Mucosa of descending colon (tissue), 3 donors: ENCODE measurements around the gene EIF2AK2. TPM values are rescaled to one million over a fixed set of nuclear protein-coding genes. Genes with fewer than 3 reads are reported as not detected.

ENCODE experiments used
- ATAC-seq: fragments of 200-7000 bp; cut with Tn5 transposase; one replicate; pipeline ENCODE4 v1.9.1; 2020; ENCODE audit warnings: mild to moderate bottlenecking, moderate library complexity
- DNase-seq, 3 donors: peaks; one replicate each; pipeline ENCODE4 v3.0.0-alpha.2; 2020
- H3K36me3 ChIP-seq: fragments of 200-600 bp; one replicate; pipeline ENCODE4 v1.8.0; 2021; ENCODE audit warnings: low read depth, mild to moderate bottlenecking
- H3K4me1 ChIP-seq: fragments of 200-600 bp; one replicate; pipeline ENCODE4 v1.8.0; 2021; ENCODE audit warnings: low read depth, mild to moderate bottlenecking
- H3K4me3 ChIP-seq: fragments of 200-600 bp; one replicate; pipeline ENCODE4 v1.8.0; 2021; ENCODE audit warnings: mild to moderate bottlenecking
- H3K9me3 ChIP-seq: fragments of 200-600 bp; one replicate; pipeline ENCODE4 v1.8.0; 2021; ENCODE audit warnings: mild to moderate bottlenecking
- intact Hi-C, 2 donors: fragments of 100-400 bp; cut with DNase I in 1 of 2; cut with micrococcal nuclease in 1 of 2; formaldehyde crosslinking; loops; one replicate each; pipeline versions ENCODE4 v1.11.0 to v1.11.1; 2022; cut with DNase I, micrococcal nuclease
- total RNA-seq, 3 donors: library from RNA; stranded (reverse); fragmentation: NEBNext Ultra II Directional in 2 of 3; extraction: Animal tissue kit (Norgen Biotek cat#: 25700) in 2 of 3; gene quantifications; one replicate each; pipeline versions ENCODE4 v1.2.1 to v1.2.4, GENCODE V29; 2021 to 2023
- TF ChIP-seq, protein P1 (sequence below): fragments of 200-600 bp; IDR thresholded peaks from one replicate; pipeline ENCODE4 v1.8.0; 2022; ENCODE audit warnings: antibody characterized with exemption, mild to moderate bottlenecking
- donor health status: DM: no; HTN: no; CAD: no; lungs with moderate emphysema.
- donor health status: DM: no; HTN: no; CAD: no.
- donor health status: DM: no; HTN: yes; CAD: no.

EIF2AK2 gene
- total RNA-seq, 3 donors from 2014 or later, result 27.5 to 48.8 (median 33.2) TPM

DNA sequence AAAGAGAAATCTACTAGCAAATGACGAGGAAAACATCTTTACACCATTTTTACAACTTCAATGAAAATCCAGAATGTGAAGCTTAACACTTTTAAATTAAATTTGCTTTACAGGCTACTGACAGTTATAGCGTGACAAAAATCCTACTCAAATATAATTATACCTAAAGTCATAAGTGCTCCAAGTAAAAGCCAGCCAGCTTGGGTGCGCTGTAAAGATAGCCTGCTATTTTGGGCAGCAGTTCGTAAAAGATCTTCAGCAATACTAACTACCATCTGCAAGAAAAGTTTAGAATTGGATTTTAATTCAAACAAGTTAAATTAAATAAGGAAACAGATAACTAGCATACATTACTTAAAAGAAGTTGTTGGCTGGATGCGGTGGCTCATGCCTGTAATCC is 95.0 kb downstream of the EIF2AK2 start:
- H3K4me1 ChIP-seq, result no peaks in the 10 kb centered on the region
- TF ChIP-seq, protein P1, sequence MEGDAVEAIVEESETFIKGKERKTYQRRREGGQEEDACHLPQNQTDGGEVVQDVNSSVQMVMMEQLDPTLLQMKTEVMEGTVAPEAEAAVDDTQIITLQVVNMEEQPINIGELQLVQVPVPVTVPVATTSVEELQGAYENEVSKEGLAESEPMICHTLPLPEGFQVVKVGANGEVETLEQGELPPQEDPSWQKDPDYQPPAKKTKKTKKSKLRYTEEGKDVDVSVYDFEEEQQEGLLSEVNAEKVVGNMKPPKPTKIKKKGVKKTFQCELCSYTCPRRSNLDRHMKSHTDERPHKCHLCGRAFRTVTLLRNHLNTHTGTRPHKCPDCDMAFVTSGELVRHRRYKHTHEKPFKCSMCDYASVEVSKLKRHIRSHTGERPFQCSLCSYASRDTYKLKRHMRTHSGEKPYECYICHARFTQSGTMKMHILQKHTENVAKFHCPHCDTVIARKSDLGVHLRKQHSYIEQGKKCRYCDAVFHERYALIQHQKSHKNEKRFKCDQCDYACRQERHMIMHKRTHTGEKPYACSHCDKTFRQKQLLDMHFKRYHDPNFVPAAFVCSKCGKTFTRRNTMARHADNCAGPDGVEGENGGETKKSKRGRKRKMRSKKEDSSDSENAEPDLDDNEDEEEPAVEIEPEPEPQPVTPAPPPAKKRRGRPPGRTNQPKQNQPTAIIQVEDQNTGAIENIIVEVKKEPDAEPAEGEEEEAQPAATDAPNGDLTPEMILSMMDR, result no peak
- peaks cover 7% of the 10 kb centered on the region for H3K36me3 ChIP-seq
- no peaks in the 10 kb centered on the region for H3K9me3 ChIP-seq
- DNase-seq (no peak), ATAC-seq (no peak)
- intact Hi-C loops, result no loop called here
- H3K4me3 ChIP-seq, result no peak overlapping the region

DNA sequence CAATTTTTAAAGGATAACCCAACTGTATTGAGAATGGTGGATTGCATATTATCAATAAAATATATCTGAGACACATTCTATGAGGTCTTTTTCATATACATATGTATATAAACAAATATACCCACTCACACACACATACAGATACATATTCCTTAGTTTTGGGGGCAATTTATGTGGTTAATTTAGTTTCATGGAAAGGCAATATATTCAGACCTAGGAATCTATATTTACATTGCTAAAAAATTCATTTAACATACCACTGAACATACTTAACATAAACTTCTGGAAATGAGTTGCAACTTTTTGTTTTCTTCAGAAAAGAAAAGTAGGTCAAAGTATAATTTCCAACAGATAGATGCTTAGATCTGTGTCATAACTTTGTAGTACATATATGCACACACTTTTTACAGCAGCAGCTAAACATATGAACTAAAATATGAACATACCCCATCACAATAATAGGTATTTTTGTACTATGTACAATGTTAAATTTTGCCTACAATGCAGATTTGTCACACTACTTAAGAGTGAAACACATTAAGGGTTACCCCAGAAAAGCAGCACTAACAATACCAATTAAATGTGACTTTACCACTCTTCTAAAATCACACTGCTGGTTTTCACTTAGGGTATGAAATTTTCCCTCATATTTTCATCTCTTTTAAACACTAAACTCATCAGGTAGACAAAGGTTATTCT is 95.6 kb downstream of the EIF2AK2 start:
- no peaks in the 10 kb centered on the region for H3K9me3 ChIP-seq
- intact Hi-C loops, result no loop called here
- H3K36me3 ChIP-seq, result peaks cover 7% of the 10 kb centered on the region
- ATAC-seq, result no peak
- TF ChIP-seq, protein P1, result no peak
- H3K4me3 ChIP-seq, result no peak overlapping the region
- no peak for DNase-seq
- no peaks in the 10 kb centered on the region for H3K4me1 ChIP-seq

DNA sequence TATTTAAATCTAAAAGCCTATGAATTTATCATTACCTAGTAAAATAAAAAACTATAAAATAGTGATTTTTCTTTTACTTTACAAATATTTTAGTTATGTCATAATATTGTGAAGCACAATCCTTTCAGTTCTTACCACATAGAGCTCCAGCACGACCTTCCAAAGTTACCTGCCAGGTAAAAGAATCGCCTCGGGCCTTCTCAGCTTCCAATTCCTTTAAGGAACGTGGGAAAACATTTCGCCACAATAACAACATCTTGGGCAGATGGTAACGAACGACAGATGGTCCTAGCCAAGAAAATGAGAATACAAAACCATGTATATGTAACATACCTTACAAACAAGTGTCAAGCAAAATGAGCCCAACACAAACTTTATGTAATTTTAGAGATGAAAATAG is 96.3 kb downstream of the EIF2AK2 start:
- TF ChIP-seq, protein P1, result no peak
- Histone ChIP-seq H3K4me3 (no peak overlapping the region), H3K4me1 (no peaks in the 10 kb centered on the region), H3K36me3 (peaks cover 7% of the 10 kb centered on the region), H3K9me3 (no peaks in the 10 kb centered on the region)
- intact Hi-C loops, result no loop called here
- DNase-seq, result no peak
- ATAC-seq, result no peak

DNA sequence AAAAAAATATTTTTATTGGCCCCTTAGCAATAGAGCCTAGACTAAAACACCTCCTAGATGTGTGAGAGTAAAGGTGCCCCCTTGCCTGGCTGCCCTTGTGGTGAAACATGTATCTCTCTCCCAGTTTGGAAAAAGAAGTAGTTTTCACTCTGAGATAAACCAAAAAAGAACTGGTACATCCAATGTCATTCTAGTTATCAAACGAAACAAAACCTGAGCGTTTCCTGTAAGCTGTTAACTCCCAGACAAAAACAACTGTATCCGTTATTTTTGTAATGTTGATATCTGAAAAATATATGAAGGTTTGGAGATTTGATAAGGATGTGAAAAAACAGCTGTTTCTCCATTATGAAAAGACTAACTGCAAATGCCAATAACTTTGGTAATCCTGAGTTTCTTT is 96.9 kb downstream of the EIF2AK2 start:
- intact Hi-C loops, result no loop called here
- TF ChIP-seq, protein P1, result no peak
- Histone ChIP-seq H3K36me3 (peaks cover 4% of the 10 kb centered on the region), H3K9me3 (no peaks in the 10 kb centered on the region), H3K4me3 (no peak overlapping the region), H3K4me1 (no peaks in the 10 kb centered on the region)
- ATAC-seq (no peak), DNase-seq (no peak)

DNA sequence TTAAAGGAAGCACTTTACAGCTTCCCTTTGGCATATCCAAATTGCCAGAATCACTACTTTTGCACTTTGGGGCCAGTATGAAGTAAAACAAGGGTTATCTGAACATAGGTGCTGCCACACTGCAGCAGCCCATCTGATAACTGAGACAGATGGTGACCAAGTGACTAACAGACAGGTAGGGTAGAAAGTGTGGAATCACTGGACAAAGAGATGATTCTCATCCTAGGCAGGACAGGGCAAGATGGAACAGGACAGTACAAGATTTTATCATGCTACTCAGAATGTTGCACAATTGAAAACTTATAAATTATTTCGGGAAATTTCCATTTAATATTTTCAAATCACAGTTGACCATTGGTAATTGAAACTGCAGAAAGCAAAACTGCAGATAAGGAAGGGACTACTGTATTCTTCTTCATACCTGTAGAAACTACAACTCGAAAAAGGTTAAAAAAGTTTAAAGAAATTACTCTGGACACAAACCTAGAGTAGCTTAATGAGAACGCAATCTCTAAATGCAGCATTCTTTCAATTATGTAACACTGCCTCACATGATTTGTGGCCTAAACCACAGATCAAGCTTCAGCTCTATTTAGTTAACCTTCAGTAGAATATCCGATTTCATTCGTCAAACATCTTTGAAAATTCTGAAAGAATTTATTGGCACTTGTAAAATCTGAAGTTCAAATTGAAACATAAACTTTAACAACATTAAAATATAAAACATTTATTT is 104.0 kb downstream of the EIF2AK2 start:
- no peak for DNase-seq
- TF ChIP-seq, protein P1, result no peak
- Histone ChIP-seq H3K9me3 (no peaks in the 10 kb centered on the region), H3K36me3 (no peaks in the 10 kb centered on the region), H3K4me1 (no peaks in the 10 kb centered on the region), H3K4me3 (no peak overlapping the region)
- intact Hi-C loops, result no loop called here
- no peak for ATAC-seq

Other genes starting within 250 kb of the EIF2AK2 start
- gene STRN, start 190.4 kb downstream of the EIF2AK2 start, total RNA-seq, result 10 to 100 TPM; 36.1 to 45.7 (median 37.7) TPM
- gene HEATR5B, start 72.6 kb downstream of the EIF2AK2 start, total RNA-seq, result 10 to 100 TPM; 18.1 to 25.5 (median 22.1) TPM
- gene GPATCH11, start 72.5 kb downstream of the EIF2AK2 start, total RNA-seq, result 1 to 10 TPM; 5.6 to 7.8 (median 6.4) TPM
- gene SULT6B1, start 31.7 kb upstream of the EIF2AK2 start, total RNA-seq, result not detected
- 10 to 100 TPM; 34.2 to 50.5 (median 37.8) TPM for gene CEBPZOS, start 39.5 kb upstream of the EIF2AK2 start, total RNA-seq
- 10 to 100 TPM; 30.8 to 51.5 (median 32.8) TPM for gene CEBPZ, start 74.6 kb upstream of the EIF2AK2 start, total RNA-seq
- 10 to 100 TPM; 13.2 to 21.6 (median 14.0) TPM for gene NDUFAF7, start 74.7 kb upstream of the EIF2AK2 start, total RNA-seq
- gene PRKD3, start 167.9 kb upstream of the EIF2AK2 start, total RNA-seq, result 10 to 100 TPM; 16.0 to 50.1 (median 19.7) TPM
- gene QPCT, start 187.7 kb upstream of the EIF2AK2 start, total RNA-seq, result 10 to 100 TPM in 1 of 3 donors, 1 to 10 TPM in 2; 4.3 to 15.8 (median 6.8) TPM